HepG2 (cell line): ENCODE measurements around the gene FAM76A. TPM values are rescaled to one million over a fixed set of nuclear protein-coding genes. Genes with fewer than 3 reads are reported as not detected.

ENCODE experiments used
- CENPT ChIP-seq: sonication (generic); formaldehyde crosslinking; IDR thresholded peaks from 2 replicates; pipeline ENCODE4 v1.8.0; 2022; ENCODE audit warnings: low read depth, mild to moderate bottlenecking, moderate library complexity, missing genetic modification reagents
- CTCF ChIP-seq: sonication (generic); formaldehyde crosslinking; IDR thresholded peaks from 2 replicates; pipeline ENCODE4 v1.5.0; 2020; ENCODE audit warnings: mild to moderate bottlenecking, missing genetic modification reagents, moderate library complexity
- KAT2B ChIP-seq: fragments of 150-350 bp; IDR thresholded peaks from 2 replicates; pipeline ENCODE4 v1.6.1; 2014; ENCODE audit warnings: low read depth, low read length, borderline replicate concordance
- PRDM4 ChIP-seq: sonication (generic); formaldehyde crosslinking; IDR thresholded peaks from 2 replicates; pipeline ENCODE4 v1.9.0; 2021; ENCODE audit warnings: missing genetic modification reagents, borderline replicate concordance
- SP2 ChIP-seq: sonication (generic); formaldehyde crosslinking; IDR thresholded peaks from 2 replicates; pipeline ENCODE4 v1.5.1; 2020; ENCODE audit warnings: mild to moderate bottlenecking, missing genetic modification reagents
- TCF7 ChIP-seq: sonication (generic); IDR thresholded peaks from 2 replicates; pipeline ENCODE4 v1.6.1; 2016; ENCODE audit warnings: antibody characterized with exemption, low read depth
- TEAD3 ChIP-seq: optimal IDR thresholded peaks from 2 replicates; pipeline ENCODE3; 2016; ENCODE audit warnings: borderline replicate concordance
- THAP7 ChIP-seq: sonication (generic); formaldehyde crosslinking; IDR thresholded peaks from 2 replicates; pipeline ENCODE4 v1.8.1; 2023; ENCODE audit warnings: mild to moderate bottlenecking, missing genetic modification reagents
- WIZ ChIP-seq: sonication (generic); formaldehyde crosslinking; IDR thresholded peaks from 2 replicates; pipeline ENCODE4 v1.5.1; 2020; ENCODE audit warnings: mild to moderate bottlenecking, missing genetic modification reagents
- ZMYM4 ChIP-seq: sonication (generic); formaldehyde crosslinking; IDR thresholded peaks from 2 replicates; pipeline ENCODE4 v1.8.1; 2023; ENCODE audit warnings: mild to moderate bottlenecking, missing genetic modification reagents
- ZNF136 ChIP-seq: sonication (generic); formaldehyde crosslinking; IDR thresholded peaks from 2 replicates; pipeline ENCODE4 v1.8.1; 2022; ENCODE audit warnings: low read depth, mild to moderate bottlenecking, moderate library complexity, missing genetic modification reagents
- ZNF232 ChIP-seq: sonication (generic); formaldehyde crosslinking; IDR thresholded peaks from 2 replicates; pipeline ENCODE4 v1.4.0; 2020; ENCODE audit warnings: missing genetic modification reagents, borderline replicate concordance
- ZNF234 ChIP-seq: sonication (generic); formaldehyde crosslinking; conservative IDR thresholded peaks from 2 replicates; pipeline ENCODE4 v1.5.1; 2020; ENCODE audit warnings: mild to moderate bottlenecking, missing genetic modification reagents
- ZNF430 ChIP-seq: sonication (generic); formaldehyde crosslinking; IDR thresholded peaks from 2 replicates; pipeline ENCODE4 v1.9.0; 2021; ENCODE audit warnings: mild to moderate bottlenecking, missing genetic modification reagents
- ZNF670 ChIP-seq: sonication (generic); formaldehyde crosslinking; IDR thresholded peaks from 2 replicates; pipeline ENCODE4 v1.8.0; 2022; ENCODE audit warnings: mild to moderate bottlenecking, missing genetic modification reagents, borderline replicate concordance
- ZNF687 ChIP-seq: sonication (generic); formaldehyde crosslinking; IDR thresholded peaks from 2 replicates; pipeline ENCODE4 v1.5.1; 2020; ENCODE audit warnings: mild to moderate bottlenecking, missing genetic modification reagents, moderate library complexity
- ZNF703 ChIP-seq: sonication (generic); formaldehyde crosslinking; IDR thresholded peaks from 2 replicates; pipeline ENCODE4 v1.5.1; 2020; ENCODE audit warnings: missing genetic modification reagents, mild to moderate bottlenecking, moderate library complexity, borderline replicate concordance
- ZNF746 ChIP-seq: sonication (generic); formaldehyde crosslinking; IDR thresholded peaks from 2 replicates; pipeline ENCODE4 v1.8.0; 2022; ENCODE audit warnings: mild to moderate bottlenecking, missing genetic modification reagents
- ZNF850 ChIP-seq: sonication (generic); formaldehyde crosslinking; conservative IDR thresholded peaks from 2 replicates; pipeline ENCODE4 v1.9.0; 2021; ENCODE audit warnings: mild to moderate bottlenecking, missing genetic modification reagents
- polyA plus RNA-seq, 8 experiments: library from polyadenylated mRNA; depleted of rRNA in 3 of 8; stranded (reverse) in 7 of 8; unstranded in 1 of 8; fragments of >200 nt; fragmentation: Illumina TruSeq in 4 of 8; extraction: Trizol in 4 of 8; gene quantifications; 2 replicates each; pipeline versions ENCODE4 v1.2.1 to v1.2.3, GENCODE V29; 2011 to 2016; ENCODE audit warnings: low read depth in 4 of 8, missing spikeins in 1 of 8, mixed read lengths in 1 of 8; ENCODE audit not compliant: insufficient read depth in 1 of 8
- total RNA-seq, 5 experiments: library from RNA; depleted of rRNA; stranded (reverse); fragments of >200 nt; fragmentation: Illumina TruSeq; extraction: Trizol; gene quantifications; 2 replicates each; pipeline ENCODE4 v1.2.3, GENCODE V29; 2016; ENCODE audit warnings: low read depth in 1 of 5
- TF ChIP-seq, protein P1 (sequence below): sonication (generic); IDR thresholded peaks from 2 replicates; pipeline ENCODE4 v1.6.1; 2016; ENCODE audit warnings: low read depth, borderline replicate concordance

Gene FAM76A
- total and polyA plus RNA-seq, 2 of the 13 experiments (the other 11 are each of a cell fraction or from before 2014, with no cell fraction given): 4.2 to 15.7 TPM

DNA sequence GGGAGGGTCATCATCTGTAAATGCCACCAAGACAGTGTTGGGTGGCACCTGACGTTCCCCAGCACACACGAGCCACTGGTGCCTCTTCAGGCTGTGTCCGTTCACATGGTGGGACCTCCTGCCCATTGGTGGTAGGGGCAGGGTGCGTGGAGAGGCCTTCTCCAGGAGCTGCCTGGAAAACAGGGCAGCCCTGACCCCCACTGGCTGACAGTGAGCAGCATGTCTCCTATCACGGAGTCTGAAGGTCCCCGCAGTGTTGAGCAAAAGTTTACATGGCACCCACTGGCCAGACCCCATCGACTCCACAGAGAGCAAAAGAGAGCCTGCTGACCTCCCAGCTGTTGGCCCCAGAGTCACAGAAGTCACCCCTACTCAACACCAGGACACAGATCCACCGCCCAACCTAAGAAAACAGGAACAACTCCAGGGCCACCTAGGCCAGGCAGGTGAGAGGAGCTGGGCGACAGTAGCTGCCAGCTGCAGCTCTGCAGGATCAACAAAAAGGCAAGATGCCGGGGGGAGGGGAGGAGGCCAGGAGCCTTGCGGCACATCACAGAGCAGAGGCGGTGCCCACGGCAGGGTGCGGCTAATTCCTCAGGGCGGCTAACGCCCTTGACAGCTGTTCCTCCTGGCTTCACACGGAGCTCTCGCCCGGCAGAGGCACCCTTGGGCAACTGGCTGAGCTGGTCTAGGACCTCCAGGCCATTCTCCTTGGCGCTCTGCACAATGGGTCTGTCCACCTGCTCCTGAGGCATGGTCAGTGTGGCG, 39.4 kb upstream of the FAM76A start (continued):
- TF ChIP-seq PRDM4 (CRISPR knock-in tag): no peak
- no peak for TF ChIP-seq ZNF746 (CRISPR knock-in tag)
- peak; percentile 58 for TF ChIP-seq CTCF (CRISPR knock-in tag)
- TF ChIP-seq ZNF670 (CRISPR knock-in tag): no peak
- no peak for TF ChIP-seq ZNF850 (CRISPR knock-in tag)
- TF ChIP-seq ZNF232 (CRISPR knock-in tag): no peak
- no peak for TF ChIP-seq ZNF136 (CRISPR knock-in tag)
- peak; percentile 36; the same call in 1 of the 2 replicates for TF ChIP-seq ZNF687 (CRISPR knock-in tag)
- no peak for TF ChIP-seq ZNF430 (CRISPR knock-in tag)
- no peak for TF ChIP-seq CENPT (CRISPR knock-in tag)
- no peak for TF ChIP-seq KAT2B
- TF ChIP-seq TCF7: peak; percentile 36
- no peak for TF ChIP-seq SP2 (CRISPR knock-in tag)
- TF ChIP-seq ZNF703 (CRISPR knock-in tag): no peak
- TF ChIP-seq ZMYM4 (CRISPR knock-in tag): no peak
- no peak for TF ChIP-seq THAP7 (CRISPR knock-in tag)
- no peak for TF ChIP-seq TEAD3 (CRISPR knock-in tag)
- TF ChIP-seq, protein P1, sequence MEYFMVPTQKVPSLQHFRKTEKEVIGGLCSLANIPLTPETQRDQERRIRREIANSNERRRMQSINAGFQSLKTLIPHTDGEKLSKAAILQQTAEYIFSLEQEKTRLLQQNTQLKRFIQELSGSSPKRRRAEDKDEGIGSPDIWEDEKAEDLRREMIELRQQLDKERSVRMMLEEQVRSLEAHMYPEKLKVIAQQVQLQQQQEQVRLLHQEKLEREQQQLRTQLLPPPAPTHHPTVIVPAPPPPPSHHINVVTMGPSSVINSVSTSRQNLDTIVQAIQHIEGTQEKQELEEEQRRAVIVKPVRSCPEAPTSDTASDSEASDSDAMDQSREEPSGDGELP: peak; percentile 26; the same call in 1 of the 2 replicates
- no peak for TF ChIP-seq ZNF234 (CRISPR knock-in tag)
- TF ChIP-seq WIZ (CRISPR knock-in tag): no peak
